Ovary (tissue), 9 donors: ENCODE data around the gene XRCC5. TPM values are rescaled to one million over a fixed set of nuclear protein-coding genes. Genes with fewer than 3 reads are reported as not detected.

ENCODE experiments used
- DNase-seq, 5 donors: peaks; one replicate each; pipeline ENCODE4 v3.0.0-alpha.2; 2019 to 2020
- H3K27ac ChIP-seq, 2 donors: fragments of 200-600 bp; one replicate each; pipeline versions ENCODE4 v1.5.1 to v1.8.0; 2019 to 2022
- H3K27me3 ChIP-seq: fragments of 200-600 bp; one replicate; pipeline ENCODE4 v1.8.0; 2022
- H3K36me3 ChIP-seq: fragments of 200-600 bp; sonication (generic); one replicate; pipeline ENCODE4 v1.5.1; 2019
- H3K4me1 ChIP-seq: one replicate; pipeline ENCODE4 v1.8.1; 2013; ENCODE audit warnings: mild to moderate bottlenecking, moderate library complexity; ENCODE audit not compliant: insufficient read depth
- H3K4me3 ChIP-seq: fragments of 200-600 bp; sonication (generic); one replicate; pipeline ENCODE4 v1.5.1; 2017
- H3K9me3 ChIP-seq, 2 donors: fragments of 200-600 bp in 1 of 2; sonication (generic) in 1 of 2; one replicate each; pipeline versions ENCODE4 v1.5.1 to v1.8.1; 2013 to 2019; ENCODE audit warnings: mild to moderate bottlenecking in 1 of 2, moderate library complexity in 1 of 2
- CTCF ChIP-seq, 3 donors: fragments of 450-650 bp in 2 of 3; fragments of 200-600 bp in 1 of 3; IDR thresholded peaks; one replicate each; pipeline versions ENCODE4 v1.5.1 to v1.8.0; 2016 to 2022; ENCODE audit warnings: antibody characterized with exemption in 3 of 3, mild to moderate bottlenecking in 1 of 3
- EP300 ChIP-seq: sonication (generic); formaldehyde crosslinking; IDR thresholded peaks from one replicate; pipeline ENCODE4 v1.6.1; 2017; ENCODE audit warnings: antibody characterized with exemption
- POLR2A ChIP-seq: fragments of 450-650 bp; IDR thresholded peaks from one replicate; pipeline ENCODE4 v1.6.1; 2017; ENCODE audit warnings: antibody characterized with exemption, mild to moderate bottlenecking, moderate library complexity
- WGBS, 3 donors: extraction: QIAGEN DNeasy Blood & Tissue Kit in 1 of 3; methylation state at CpG; one replicate each; pipeline versions ENCODE4 v1.1.5 to v1.1.7; 2013 to 2017; 5-methylcytosine and 5-hydroxymethylcytosine counted together
- intact Hi-C, 4 donors: fragments of 100-400 bp; cut with DNase I; formaldehyde crosslinking; loops; one replicate each; pipeline versions ENCODE4 v1.11.0 to v1.15.1; 2022 to 2023
- polyA plus RNA-seq, 2 donors: library from polyadenylated mRNA; stranded (reverse); fragments of 200-250 nt in 1 of 2; fragments of 350-450 nt in 1 of 2; fragmentation: Illumina TruSeq in 1 of 2; extraction: RNeasy Lipid Tissue Mini Kit (QIAGEN cat#74804) in 1 of 2; gene quantifications; one replicate each; pipeline ENCODE4 v1.2.3, GENCODE V29; 2013 to 2014
- total RNA-seq, 7 donors: library from RNA; depleted of rRNA in 2 of 7; stranded (reverse); fragments of >200 nt in 2 of 7; fragmentation: NEBNext Ultra II Directional in 3 of 7; extraction: Animal tissue kit (Norgen Biotek cat#: 25700) in 3 of 7; gene quantifications; one replicate each; pipeline versions ENCODE4 v1.1.0 to v1.2.4, GENCODE V29; 2016 to 2023
- donor health status: DM: no; HTN: no; CAD: no; lungs with moderate emphysema.
- donor health status: DM: no; HTN: no; CAD: no.
- donor health status: Bipolar disorder and iron deficiency.
- donor health status: DM: yes; HTN: yes; CAD: no.
- donor health status: DM: no; HTN: no; CAD: no.
- donor health status: DM: yes; HTN: yes; CAD: no.

The XRCC5 gene
- total and polyA plus RNA-seq, 9 donors = 109 to 223 (median 206) TPM

GRCh38 chr2:216108310-216108966 lies 710 bp upstream of the XRCC5 start:
- Histone ChIP-seq H3K27ac (no peak overlapping the region), H3K4me3 (peak overlapping the region; percentile 76), H3K4me1 (peaks cover 2% of the 10 kb centered on the region), H3K36me3 (no peaks in the 10 kb centered on the region), H3K27me3 (no peaks in the 10 kb centered on the region), H3K9me3 (no peaks in the 10 kb centered on the region)
- WGBS, 3 donors = 41 to 60% (median 50%) methylated on average over 6 of the region's 6 CpGs
- intact Hi-C loops = no loop called here
- TF ChIP-seq EP300 = no peak
- no peak for TF ChIP-seq CTCF (IDR thresholded peaks at IDR 0.05)
- TF ChIP-seq POLR2A = no peak
- DNase-seq = no peak

GRCh38 chr2:216109962-216110614 lies 940 bp downstream of the XRCC5 start:
- 1 to 3% (median 3%) methylated on average over 10 of the region's 10 CpGs for WGBS, 3 donors
- intact Hi-C loops = no loop called here
- Histone ChIP-seq H3K27me3 (no peaks in the 10 kb centered on the region), H3K4me1 (peaks cover 2% of the 10 kb centered on the region), H3K27ac (peak overlapping the region in 1 of 2 donors; percentile 66), H3K36me3 (no peaks in the 10 kb centered on the region), H3K9me3 (no peaks in the 10 kb centered on the region), H3K4me3 (peak overlapping the region; percentile 76)
- DNase-seq = no peak
- TF ChIP-seq CTCF (IDR thresholded peaks at IDR 0.05) (peak in 1 of 3 donors; percentile 16), EP300 (no peak)

- intact Hi-C loops = no loop called here
- no peak for DNase-seq
- H3K27me3 ChIP-seq = no peaks in the 10 kb centered on the region
- H3K4me1 ChIP-seq = peaks cover 2% of the 10 kb centered on the region
- no peaks in the 10 kb centered on the region for H3K9me3 ChIP-seq
- TF ChIP-seq EP300 = no peak
- TF ChIP-seq POLR2A = no peak
- TF ChIP-seq CTCF (IDR thresholded peaks at IDR 0.05) = no peak
- no peak overlapping the region for H3K27ac ChIP-seq
- WGBS, 3 donors = 2 to 4% (median 3%) methylated on average over 1 of the region's 1 CpG
- no peak overlapping the region for H3K4me3 ChIP-seq
- H3K36me3 ChIP-seq = no peaks in the 10 kb centered on the region
Observed at GRCh38 chr2:216110620-216111019, 1.5 kb downstream of the XRCC5 start.

GRCh38 chr2:216111122-216111521 lies 2.0 kb downstream of the XRCC5 start:
- Histone ChIP-seq H3K4me3 (no peak overlapping the region), H3K9me3 (no peaks in the 10 kb centered on the region), H3K36me3 (no peaks in the 10 kb centered on the region), H3K27ac (no peak overlapping the region), H3K4me1 (peaks cover 2% of the 10 kb centered on the region), H3K27me3 (no peaks in the 10 kb centered on the region)
- no peak for DNase-seq
- intact Hi-C loops = no loop called here
- 72 to 82% (median 73%) methylated on average over 7 of the region's 7 CpGs for WGBS, 3 donors
- TF ChIP-seq CTCF (IDR thresholded peaks at IDR 0.05) (no peak), POLR2A (no peak), EP300 (no peak)
